Peyer's patch (tissue), 4 donors: ENCODE measurements around the gene XKR7. TPM values are rescaled to one million over a fixed set of nuclear protein-coding genes. Genes with fewer than 3 reads are reported as not detected.

Source experiments
- DNase-seq, 3 donors: peaks; one replicate each; pipeline ENCODE4 v3.0.0-alpha.2; 2017 to 2019
- H3K27ac ChIP-seq, 4 donors: fragments of 200-600 bp; sonication (generic); one replicate each; pipeline ENCODE4 v1.5.1; 2016 to 2019
- H3K27me3 ChIP-seq, 2 donors: fragments of 200-600 bp; sonication (generic); one replicate each; pipeline ENCODE4 v1.5.1; 2019
- H3K36me3 ChIP-seq, 3 donors: fragments of 200-600 bp; sonication (generic); one replicate each; pipeline ENCODE4 v1.5.1; 2016 to 2019
- H3K4me1 ChIP-seq, 4 donors: fragments of 200-600 bp; sonication (generic); one replicate each; pipeline ENCODE4 v1.5.1; 2016 to 2019
- H3K4me3 ChIP-seq, 4 donors: fragments of 200-600 bp; sonication (generic); 1 replicate in 3 of 4; 2 replicates in 1 of 4; pipeline ENCODE4 v1.5.1; 2016 to 2019; ENCODE audit warnings: mild to moderate bottlenecking in 1 of 4
- H3K9me3 ChIP-seq, 4 donors: fragments of 200-600 bp; sonication (generic); one replicate each; pipeline ENCODE4 v1.5.1; 2016 to 2019; ENCODE audit warnings: mild to moderate bottlenecking in 1 of 4
- CTCF ChIP-seq, 6 experiments: fragments of 450-650 bp in 4 of 6; fragments of 200-600 bp in 2 of 6; sonication (generic) in 1 of 6; IDR thresholded peaks; one replicate each; pipeline ENCODE4 v1.5.1; 2017 to 2019; ENCODE audit warnings: antibody characterized with exemption in 6 of 6, mild to moderate bottlenecking in 3 of 6, moderate library complexity in 1 of 6
- POLR2A ChIP-seq, 2 donors: fragments of 450-650 bp; IDR thresholded peaks; one replicate each; pipeline ENCODE4 v1.5.1; 2017; ENCODE audit warnings: antibody characterized with exemption in 2 of 2, mild to moderate bottlenecking in 2 of 2, moderate library complexity in 2 of 2
- total RNA-seq, 4 donors: library from RNA; depleted of rRNA; stranded (reverse); fragments of >200 nt; gene quantifications; one replicate each; pipeline ENCODE4 v1.1.0, GENCODE V29; 2016

XKR7 gene
- total RNA-seq, 4 donors from 2014 or later = 0.38 TPM; not detected in 3

- no peaks in the 10 kb centered on the region for H3K9me3 ChIP-seq
- H3K4me1 ChIP-seq = no peaks in the 10 kb centered on the region
- peak overlapping the region in 3 of 4 donors; percentile 26 to 62 (median 52) for H3K27ac ChIP-seq
- peak in 2 of 3 donors; percentile 67 to 68 for DNase-seq
- peak overlapping the region in 1 of 4 donors; percentile 2 for H3K4me3 ChIP-seq
- H3K27me3 ChIP-seq = no peaks in the 10 kb centered on the region
- no peaks in the 10 kb centered on the region for H3K36me3 ChIP-seq
- TF ChIP-seq POLR2A (IDR thresholded peaks at IDR 0.05) = no peak
- no peak for TF ChIP-seq CTCF (IDR thresholded peaks at IDR 0.05)
Observed at GRCh38 chr20:32040142-32040953, 72.4 kb downstream of the XKR7 start.

- no peaks in the 10 kb centered on the region for H3K9me3 ChIP-seq
- no peak overlapping the region for H3K4me3 ChIP-seq
- no peaks in the 10 kb centered on the region for H3K36me3 ChIP-seq
- H3K27me3 ChIP-seq = no peaks in the 10 kb centered on the region
- no peak overlapping the region for H3K27ac ChIP-seq
- TF ChIP-seq CTCF (IDR thresholded peaks at IDR 0.05) (no peak), POLR2A (IDR thresholded peaks at IDR 0.05) (no peak)
- H3K4me1 ChIP-seq = peaks cover 0 to under 1% (median 0%) of the 10 kb centered on the region in 4 donors
- DNase-seq = no peak
Observed at GRCh38 chr20:32045999-32046398, 78.0 kb downstream of the XKR7 start.

DNA sequence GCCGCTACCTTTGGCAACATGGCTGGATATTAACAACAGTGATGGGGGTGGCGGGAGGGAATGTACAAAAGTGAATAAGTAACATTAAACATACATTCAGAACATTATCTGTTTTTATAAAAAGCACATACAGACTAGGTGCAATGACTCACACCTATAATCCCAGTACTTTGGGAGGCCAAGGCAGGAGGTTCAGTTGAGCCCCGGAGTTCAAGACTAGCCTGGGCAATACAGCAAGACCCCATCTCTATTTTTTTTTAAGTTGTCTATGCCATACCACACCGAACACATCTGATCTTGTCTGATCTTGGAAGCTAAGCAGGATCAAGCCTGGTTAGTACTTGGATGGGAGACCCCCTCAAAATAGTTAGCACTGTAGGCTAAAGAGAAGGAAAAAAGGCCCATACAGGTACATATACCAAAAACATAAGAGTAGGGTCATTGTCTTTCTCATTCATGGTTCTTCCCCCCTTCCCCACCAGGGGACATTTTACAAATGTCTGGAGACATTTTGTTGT is 82.4 kb downstream of the XKR7 start:
- H3K4me1 ChIP-seq = peaks cover 0 to 17% (median 4%) of the 10 kb centered on the region in 4 donors
- H3K4me3 ChIP-seq = no peak overlapping the region
- H3K36me3 ChIP-seq = no peaks in the 10 kb centered on the region
- no peak overlapping the region for H3K27ac ChIP-seq
- H3K27me3 ChIP-seq = peaks cover 0 to 12% of the 10 kb centered on the region in 2 donors
- TF ChIP-seq POLR2A (IDR thresholded peaks at IDR 0.05) = no peak
- TF ChIP-seq CTCF (IDR thresholded peaks at IDR 0.05) = no peak
- DNase-seq = peak in 1 of 3 donors; percentile 7
- no peaks in the 10 kb centered on the region for H3K9me3 ChIP-seq

GRCh38 chr20:32050851-32051556 is 83.1 kb downstream of the XKR7 start:
- Histone ChIP-seq H3K4me1 (peaks cover 0 to 17% (median 4%) of the 10 kb centered on the region in 4 donors), H3K27ac (no peak overlapping the region), H3K9me3 (no peaks in the 10 kb centered on the region), H3K36me3 (no peaks in the 10 kb centered on the region), H3K27me3 (peaks cover 0 to 12% of the 10 kb centered on the region in 2 donors), H3K4me3 (no peak overlapping the region)
- peak in 2 of 3 donors; percentile 43 to 62 for DNase-seq
- TF ChIP-seq POLR2A (IDR thresholded peaks at IDR 0.05) (no peak), CTCF (IDR thresholded peaks at IDR 0.05) (no peak)

- Histone ChIP-seq H3K27me3 (peaks cover 0 to 12% of the 10 kb centered on the region in 2 donors), H3K9me3 (no peaks in the 10 kb centered on the region), H3K4me1 (peaks cover 0 to 17% (median 4%) of the 10 kb centered on the region in 4 donors), H3K27ac (peak overlapping the region in 2 of 4 donors; percentile 61 to 73), H3K4me3 (peak overlapping the region in 2 of 4 donors; percentile 43 to 50), H3K36me3 (no peaks in the 10 kb centered on the region)
- no peak for DNase-seq
- no peak for TF ChIP-seq POLR2A (IDR thresholded peaks at IDR 0.05)
- no peak for TF ChIP-seq CTCF (IDR thresholded peaks at IDR 0.05)
Observed at GRCh38 chr20:32051720-32052089, 83.8 kb downstream of the XKR7 start.
